Right lobe of liver (tissue), 6 donors: ENCODE measurements around the gene PACRG. TPM values are rescaled to one million over a fixed set of nuclear protein-coding genes. Genes with fewer than 3 reads are reported as not detected.

Experiments
- ATAC-seq, 4 donors: fragments of 200-7000 bp; cut with Tn5 transposase; one replicate each; pipeline ENCODE4 v1.9.1; 2020; ENCODE audit warnings: mild to moderate bottlenecking in 4 of 4, moderate library complexity in 4 of 4
- DNase-seq, 3 donors: peaks; one replicate each; pipeline ENCODE4 v3.0.0-alpha.2; 2020
- H3K27ac ChIP-seq, 3 donors: fragments of 200-600 bp; one replicate each; pipeline ENCODE4 v1.8.0; 2022
- H3K27me3 ChIP-seq, 2 donors: fragments of 200-600 bp; one replicate each; pipeline ENCODE4 v1.8.0; 2022
- H3K36me3 ChIP-seq, 4 donors: fragments of 200-600 bp; sonication (generic) in 1 of 4; one replicate each; pipeline versions ENCODE4 v1.5.1 to v1.8.0; 2017 to 2022; ENCODE audit warnings: control low read depth in 1 of 4
- H3K4me1 ChIP-seq, 4 donors: fragments of 200-600 bp; sonication (generic) in 1 of 4; one replicate each; pipeline versions ENCODE4 v1.5.1 to v1.8.0; 2017 to 2022; ENCODE audit warnings: control low read depth in 1 of 4
- H3K4me3 ChIP-seq, 3 donors: fragments of 200-600 bp; one replicate each; pipeline ENCODE4 v1.8.0; 2022
- H3K9me3 ChIP-seq, 4 donors: fragments of 200-600 bp; sonication (generic) in 1 of 4; one replicate each; pipeline versions ENCODE4 v1.5.1 to v1.8.0; 2017 to 2022; ENCODE audit warnings: control low read depth in 1 of 4
- CTCF ChIP-seq, 4 donors: fragments of 200-600 bp in 3 of 4; fragments of 450-650 bp in 1 of 4; IDR thresholded peaks; one replicate each; pipeline versions ENCODE4 v1.5.1 to v1.8.0; 2016 to 2022; ENCODE audit warnings: antibody characterized with exemption in 4 of 4, mild to moderate bottlenecking in 2 of 4
- POLR2A ChIP-seq: fragments of 450-650 bp; IDR thresholded peaks from one replicate; pipeline ENCODE4 v1.6.1; 2017; ENCODE audit warnings: antibody characterized with exemption, mild to moderate bottlenecking
- WGBS: methylation state at CpG from one replicate; pipeline ENCODE4 v1.1.6; 2018; ENCODE audit warnings: low coverage, low lambda C conversion rate; ENCODE audit not compliant: insufficient coverage; ENCODE audit errors: missing lambda C conversion rate; 5-methylcytosine and 5-hydroxymethylcytosine counted together
- intact Hi-C, 2 donors: fragments of 100-400 bp; cut with DNase I; formaldehyde crosslinking; loops; one replicate each; pipeline versions ENCODE4 v1.11.2 to v1.14.1; 2022
- total RNA-seq, 6 experiments: library from RNA; depleted of rRNA in 2 of 6; stranded (reverse); fragments of >200 nt in 2 of 6; fragmentation: NEBNext Ultra II Directional in 3 of 6; extraction: Animal tissue kit (Norgen Biotek cat#: 25700) in 3 of 6; gene quantifications; one replicate each; pipeline versions ENCODE4 v1.1.0 to v1.2.4, GENCODE V29; 2016 to 2023
- donor health status: DM: no; HTN: yes; CAD: no.
- donor health status: DM: no; HTN: no; CAD: no.
- donor health status: DM: no; HTN: no; CAD: no.
- donor health status: DM: no; HTN: yes; CAD: no.
- donor health status: DM: no; HTN: yes; CAD: no.

The PACRG gene
- total RNA-seq, 6 experiments from 2014 or later = 0.25 to 5.3 (median 2.7) TPM

- Histone ChIP-seq H3K27ac (no peak overlapping the region), H3K27me3 (no peaks in the 10 kb centered on the region), H3K4me3 (no peak overlapping the region), H3K36me3 (no peaks in the 10 kb centered on the region), H3K9me3 (no peaks in the 10 kb centered on the region), H3K4me1 (peaks cover 0 to 1% (median 0%) of the 10 kb centered on the region in 4 donors)
- intact Hi-C loops = loop anchor here in 1 of 2 donors (10.0 kb wide), 1 partner anchor 238 kb away; no protein-coding TSS in a partner anchor
- DNase-seq (no peak), ATAC-seq (no peak)
- TF ChIP-seq CTCF (IDR thresholded peaks at IDR 0.05) = no peak
- TF ChIP-seq POLR2A = no peak
- 94% methylated on average over 4 of the region's 17 CpGs for WGBS
These were observed 459.4 kb downstream of the PACRG start for GRCh38 chr6:163187201-163187600.

DNA sequence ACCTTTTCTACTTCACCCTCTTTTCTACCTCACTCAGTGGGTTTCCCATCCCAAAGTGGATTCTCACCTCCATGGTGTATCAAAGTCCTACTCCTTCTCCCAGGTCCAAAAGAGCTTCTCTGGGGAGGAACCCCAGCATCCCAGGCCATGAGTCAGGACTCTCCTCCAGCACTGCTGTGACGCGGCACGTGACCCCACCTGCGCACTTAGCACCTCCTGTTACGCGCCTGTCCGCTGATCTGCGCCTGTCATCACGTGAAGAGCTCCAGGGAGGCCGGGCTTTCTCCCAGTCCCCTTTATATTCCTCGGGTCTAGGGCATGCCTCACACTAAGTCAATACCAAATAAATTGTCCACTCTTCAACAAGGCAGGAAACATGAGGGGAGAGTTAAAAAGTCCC, 459.8 kb downstream of the PACRG start:
- Histone ChIP-seq H3K9me3 (no peaks in the 10 kb centered on the region), H3K4me1 (no peaks in the 10 kb centered on the region), H3K27me3 (no peaks in the 10 kb centered on the region), H3K36me3 (no peaks in the 10 kb centered on the region), H3K4me3 (no peak overlapping the region), H3K27ac (no peak overlapping the region)
- WGBS = 94% methylated on average over 5 of the region's 11 CpGs
- TF ChIP-seq POLR2A = no peak
- no peak for TF ChIP-seq CTCF (IDR thresholded peaks at IDR 0.05)
- intact Hi-C loops = loop anchor here in 1 of 2 donors (10.0 kb wide), 1 partner anchor 237 kb away; no protein-coding TSS in a partner anchor
- DNase-seq = no peak
- no peak for ATAC-seq

GRCh38 chr6:163188746-163189145, 461.0 kb downstream of the PACRG start:
- no peak for ATAC-seq
- Histone ChIP-seq H3K27me3 (no peaks in the 10 kb centered on the region), H3K4me1 (no peaks in the 10 kb centered on the region), H3K27ac (no peak overlapping the region), H3K4me3 (no peak overlapping the region), H3K9me3 (no peaks in the 10 kb centered on the region), H3K36me3 (no peaks in the 10 kb centered on the region)
- intact Hi-C loops = loop anchor here in 1 of 2 donors (10.0 kb wide), 1 partner anchor 236 kb away; no protein-coding TSS in a partner anchor
- 78% methylated on average over 6 of the region's 6 CpGs for WGBS
- no peak for DNase-seq
- TF ChIP-seq POLR2A (no peak), CTCF (IDR thresholded peaks at IDR 0.05) (no peak)

GRCh38 chr6:163189609-163190008, 461.8 kb downstream of the PACRG start:
- no peaks in the 10 kb centered on the region for H3K36me3 ChIP-seq
- no peak overlapping the region for H3K4me3 ChIP-seq
- H3K27me3 ChIP-seq = no peaks in the 10 kb centered on the region
- TF ChIP-seq POLR2A (no peak), CTCF (IDR thresholded peaks at IDR 0.05) (no peak)
- DNase-seq = no peak
- no peak overlapping the region for H3K27ac ChIP-seq
- H3K4me1 ChIP-seq = no peaks in the 10 kb centered on the region
- 83% methylated on average over 4 of the region's 7 CpGs for WGBS
- intact Hi-C loops = loop anchor here (10.0 kb wide), 2 partner anchors 225 to 235 kb away; partner anchors contain the start of gene QKI (in 1 of the 2)
- H3K9me3 ChIP-seq = no peaks in the 10 kb centered on the region
- ATAC-seq = no peak
